HepG2 (cell line): ENCODE measurements around the gene TTC39C. TPM values are rescaled to one million over a fixed set of nuclear protein-coding genes. Genes with fewer than 3 reads are reported as not detected.
A peak's percentile ranks its signal among the peaks of the same experiment; 100 is the strongest.

ENCODE experiments used
- CENPX ChIP-seq: sonication (generic); formaldehyde crosslinking; IDR thresholded peaks from 2 replicates; pipeline ENCODE4 v1.9.0; 2021; ENCODE audit warnings: mild to moderate bottlenecking, missing genetic modification reagents, moderate library complexity
- ELF1 ChIP-seq: sonication (generic); formaldehyde crosslinking; IDR thresholded peaks from 2 replicates; pipeline ENCODE4 v1.4.0; 2020; ENCODE audit warnings: missing genetic modification reagents
- GATAD1 ChIP-seq: IDR thresholded peaks from 2 replicates; pipeline ENCODE4 v1.6.1; 2016; ENCODE audit warnings: missing genetic modification reagents, missing compliant biosample characterization
- HNRNPK ChIP-seq: fragments of 200-400 bp; formaldehyde crosslinking; IDR thresholded peaks from 2 replicates; pipeline ENCODE4 v1.6.1; 2018; ENCODE audit warnings: low read length, low read depth, moderate library complexity, mild to moderate bottlenecking; ENCODE audit not compliant: poor library complexity, severe bottlenecking
- NFATC3 ChIP-seq: sonication (generic); formaldehyde crosslinking; IDR thresholded peaks from 2 replicates; pipeline ENCODE4 v1.5.1; 2020; ENCODE audit warnings: mild to moderate bottlenecking, missing genetic modification reagents
- NR3C1 ChIP-seq: sonication (generic); formaldehyde crosslinking; IDR thresholded peaks from 2 replicates; pipeline ENCODE4 v1.4.0; 2020; ENCODE audit warnings: missing genetic modification reagents
- RBFOX2 ChIP-seq: fragments of 200-400 bp; formaldehyde crosslinking; IDR thresholded peaks from 2 replicates; pipeline ENCODE4 v1.6.1; 2017; ENCODE audit warnings: low read depth, mild to moderate bottlenecking, low read length
- SMC3 ChIP-seq: IDR thresholded peaks from 2 replicates; pipeline ENCODE4 v1.6.1; 2011; ENCODE audit warnings: low read length, improper control_type of control experiment
- ZKSCAN8 ChIP-seq: IDR thresholded peaks from 2 replicates; pipeline ENCODE4 v1.6.1; 2016; ENCODE audit warnings: borderline replicate concordance, missing genetic modification reagents, missing compliant biosample characterization
- ZNF451 ChIP-seq: sonication (generic); formaldehyde crosslinking; IDR thresholded peaks from 2 replicates; pipeline ENCODE4 v1.5.0; 2020; ENCODE audit warnings: mild to moderate bottlenecking, missing genetic modification reagents
- ZNF562 ChIP-seq: sonication (generic); formaldehyde crosslinking; IDR thresholded peaks from 2 replicates; pipeline ENCODE4 v1.8.0; 2022; ENCODE audit warnings: missing genetic modification reagents, borderline replicate concordance
- ZNF598 ChIP-seq: sonication (generic); formaldehyde crosslinking; IDR thresholded peaks from 2 replicates; pipeline ENCODE4 v1.5.1; 2020; ENCODE audit warnings: mild to moderate bottlenecking, missing genetic modification reagents, borderline replicate concordance
- ZNF781 ChIP-seq: sonication (generic); formaldehyde crosslinking; IDR thresholded peaks from 2 replicates; pipeline ENCODE4 v1.5.1; 2020; ENCODE audit warnings: borderline replicate concordance, mild to moderate bottlenecking, missing genetic modification reagents; ENCODE audit errors: not compliant biosample characterization
- ZSCAN9 ChIP-seq: IDR thresholded peaks from 2 replicates; pipeline ENCODE4 v1.6.1; 2016; ENCODE audit warnings: borderline replicate concordance
- polyA plus RNA-seq, 8 experiments: library from polyadenylated mRNA; depleted of rRNA in 3 of 8; stranded (reverse) in 7 of 8; unstranded in 1 of 8; fragments of >200 nt; fragmentation: Illumina TruSeq in 4 of 8; extraction: Trizol in 4 of 8; gene quantifications; 2 replicates each; pipeline versions ENCODE4 v1.2.1 to v1.2.3, GENCODE V29; 2011 to 2016; ENCODE audit warnings: low read depth in 4 of 8, missing spikeins in 1 of 8, mixed read lengths in 1 of 8; ENCODE audit not compliant: insufficient read depth in 1 of 8
- total RNA-seq, 5 experiments: library from RNA; depleted of rRNA; stranded (reverse); fragments of >200 nt; fragmentation: Illumina TruSeq; extraction: Trizol; gene quantifications; 2 replicates each; pipeline ENCODE4 v1.2.3, GENCODE V29; 2016; ENCODE audit warnings: low read depth in 1 of 5
- TF ChIP-seq, protein P1 (sequence below): sonication (generic); formaldehyde crosslinking; IDR thresholded peaks from 2 replicates; pipeline ENCODE4 v1.5.0; 2020; ENCODE audit warnings: mild to moderate bottlenecking, missing genetic modification reagents
- TF ChIP-seq, protein P2 (sequence below): sonication (generic); formaldehyde crosslinking; IDR thresholded peaks from 2 replicates; pipeline ENCODE4 v1.5.0; 2020; ENCODE audit warnings: missing genetic modification reagents, mild to moderate bottlenecking, borderline replicate concordance
- TF ChIP-seq, protein P3 (sequence below): sonication (generic); formaldehyde crosslinking; IDR thresholded peaks from 2 replicates; pipeline ENCODE4 v1.4.0; 2020; ENCODE audit warnings: missing genetic modification reagents, borderline replicate concordance
- TF ChIP-seq, protein P4 (sequence below): sonication (generic); formaldehyde crosslinking; IDR thresholded peaks from 2 replicates; pipeline ENCODE4 v1.8.1; 2023; ENCODE audit warnings: mild to moderate bottlenecking, missing genetic modification reagents, borderline replicate concordance
- TF ChIP-seq, protein P5 (sequence below): sonication (generic); formaldehyde crosslinking; IDR thresholded peaks from 2 replicates; pipeline ENCODE4 v1.8.0; 2022; ENCODE audit warnings: missing genetic modification reagents, low read depth, mild to moderate bottlenecking, borderline replicate concordance
- TF ChIP-seq, protein P6 (sequence below): sonication (generic); formaldehyde crosslinking; IDR thresholded peaks from 2 replicates; pipeline ENCODE4 v1.4.0; 2020; ENCODE audit warnings: low read depth, mild to moderate bottlenecking, missing genetic modification reagents

Gene TTC39C
- total and polyA plus RNA-seq, 2 of the 13 experiments (the other 11 are each of a cell fraction or from before 2014, with no cell fraction given), result 19.1 to 25.9 TPM

DNA sequence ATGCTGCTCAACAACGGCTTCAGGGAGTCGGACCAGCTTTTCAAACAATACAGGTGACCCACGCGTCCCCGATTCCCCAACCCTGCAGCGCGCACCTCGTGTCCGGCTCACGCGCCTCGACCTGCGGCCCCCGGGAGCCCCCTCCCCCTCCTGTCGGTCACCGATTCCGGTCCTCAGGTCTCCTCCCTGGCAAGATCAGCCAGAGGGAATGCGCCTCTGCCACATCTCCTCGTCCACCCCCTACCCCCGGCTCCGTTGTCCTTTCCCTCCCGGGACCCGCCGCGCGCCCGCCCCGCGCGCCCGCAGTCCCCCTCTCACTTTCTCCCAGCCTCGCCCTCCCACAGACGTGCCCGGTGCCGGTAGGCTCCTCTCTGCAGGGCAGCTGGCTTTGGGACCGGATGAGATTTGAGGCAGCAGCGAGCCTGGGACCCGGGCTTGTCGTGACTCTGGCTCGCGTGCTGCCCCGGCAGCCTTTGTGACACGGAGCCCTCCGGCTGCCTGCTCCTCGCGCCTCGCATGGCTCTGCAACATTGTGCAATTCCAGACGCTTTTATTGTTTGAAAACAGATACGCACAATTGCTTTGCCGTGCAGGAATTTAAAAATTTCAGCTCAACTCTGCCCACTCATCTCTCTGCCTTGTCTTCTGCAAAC, 558 bp downstream of the TTC39C start (continued):
- TF ChIP-seq, protein P1, sequence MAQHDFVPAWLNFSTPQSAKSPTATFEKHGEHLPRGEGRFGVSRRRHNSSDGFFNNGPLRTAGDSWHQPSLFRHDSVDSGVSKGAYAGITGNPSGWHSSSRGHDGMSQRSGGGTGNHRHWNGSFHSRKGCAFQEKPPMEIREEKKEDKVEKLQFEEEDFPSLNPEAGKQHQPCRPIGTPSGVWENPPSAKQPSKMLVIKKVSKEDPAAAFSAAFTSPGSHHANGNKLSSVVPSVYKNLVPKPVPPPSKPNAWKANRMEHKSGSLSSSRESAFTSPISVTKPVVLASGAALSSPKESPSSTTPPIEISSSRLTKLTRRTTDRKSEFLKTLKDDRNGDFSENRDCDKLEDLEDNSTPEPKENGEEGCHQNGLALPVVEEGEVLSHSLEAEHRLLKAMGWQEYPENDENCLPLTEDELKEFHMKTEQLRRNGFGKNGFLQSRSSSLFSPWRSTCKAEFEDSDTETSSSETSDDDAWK (CRISPR knock-in tag), result no peak
- TF ChIP-seq GATAD1 (CRISPR knock-in tag) (no peak), SMC3 (no peak), HNRNPK (no peak), ZKSCAN8 (CRISPR knock-in tag) (no peak), ZNF781 (no peak), ZNF562 (CRISPR knock-in tag) (no peak), NR3C1 (CRISPR knock-in tag) (no peak), NFATC3 (CRISPR knock-in tag) (0 out of 2 replicates have a peak, but pooled peaks have one; percentile 65), ZNF451 (no peak), ZSCAN9 (CRISPR knock-in tag) (no peak), ELF1 (no peak), RBFOX2 (peak; percentile 24), CENPX (CRISPR knock-in tag) (no peak), ZNF598 (CRISPR knock-in tag) (peak; percentile 71; the same call in 1 of the 2 replicates)
- TF ChIP-seq, protein P2, sequence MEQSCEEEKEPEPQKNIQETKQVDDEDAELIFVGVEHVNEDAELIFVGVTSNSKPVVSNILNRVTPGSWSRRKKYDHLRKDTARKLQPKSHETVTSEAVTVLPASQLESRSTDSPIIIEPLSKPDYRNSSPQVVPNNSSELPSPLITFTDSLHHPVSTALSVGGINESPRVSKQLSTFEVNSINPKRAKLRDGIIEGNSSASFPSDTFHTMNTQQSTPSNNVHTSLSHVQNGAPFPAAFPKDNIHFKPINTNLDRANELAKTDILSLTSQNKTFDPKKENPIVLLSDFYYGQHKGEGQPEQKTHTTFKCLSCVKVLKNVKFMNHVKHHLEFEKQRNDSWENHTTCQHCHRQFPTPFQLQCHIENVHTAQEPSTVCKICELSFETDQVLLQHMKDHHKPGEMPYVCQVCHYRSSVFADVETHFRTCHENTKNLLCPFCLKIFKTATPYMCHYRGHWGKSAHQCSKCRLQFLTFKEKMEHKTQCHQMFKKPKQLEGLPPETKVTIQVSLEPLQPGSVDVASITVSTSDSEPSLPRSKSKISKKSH (CRISPR knock-in tag), result peak; percentile 47; the same call in 1 of the 2 replicates
- TF ChIP-seq, protein P3, sequence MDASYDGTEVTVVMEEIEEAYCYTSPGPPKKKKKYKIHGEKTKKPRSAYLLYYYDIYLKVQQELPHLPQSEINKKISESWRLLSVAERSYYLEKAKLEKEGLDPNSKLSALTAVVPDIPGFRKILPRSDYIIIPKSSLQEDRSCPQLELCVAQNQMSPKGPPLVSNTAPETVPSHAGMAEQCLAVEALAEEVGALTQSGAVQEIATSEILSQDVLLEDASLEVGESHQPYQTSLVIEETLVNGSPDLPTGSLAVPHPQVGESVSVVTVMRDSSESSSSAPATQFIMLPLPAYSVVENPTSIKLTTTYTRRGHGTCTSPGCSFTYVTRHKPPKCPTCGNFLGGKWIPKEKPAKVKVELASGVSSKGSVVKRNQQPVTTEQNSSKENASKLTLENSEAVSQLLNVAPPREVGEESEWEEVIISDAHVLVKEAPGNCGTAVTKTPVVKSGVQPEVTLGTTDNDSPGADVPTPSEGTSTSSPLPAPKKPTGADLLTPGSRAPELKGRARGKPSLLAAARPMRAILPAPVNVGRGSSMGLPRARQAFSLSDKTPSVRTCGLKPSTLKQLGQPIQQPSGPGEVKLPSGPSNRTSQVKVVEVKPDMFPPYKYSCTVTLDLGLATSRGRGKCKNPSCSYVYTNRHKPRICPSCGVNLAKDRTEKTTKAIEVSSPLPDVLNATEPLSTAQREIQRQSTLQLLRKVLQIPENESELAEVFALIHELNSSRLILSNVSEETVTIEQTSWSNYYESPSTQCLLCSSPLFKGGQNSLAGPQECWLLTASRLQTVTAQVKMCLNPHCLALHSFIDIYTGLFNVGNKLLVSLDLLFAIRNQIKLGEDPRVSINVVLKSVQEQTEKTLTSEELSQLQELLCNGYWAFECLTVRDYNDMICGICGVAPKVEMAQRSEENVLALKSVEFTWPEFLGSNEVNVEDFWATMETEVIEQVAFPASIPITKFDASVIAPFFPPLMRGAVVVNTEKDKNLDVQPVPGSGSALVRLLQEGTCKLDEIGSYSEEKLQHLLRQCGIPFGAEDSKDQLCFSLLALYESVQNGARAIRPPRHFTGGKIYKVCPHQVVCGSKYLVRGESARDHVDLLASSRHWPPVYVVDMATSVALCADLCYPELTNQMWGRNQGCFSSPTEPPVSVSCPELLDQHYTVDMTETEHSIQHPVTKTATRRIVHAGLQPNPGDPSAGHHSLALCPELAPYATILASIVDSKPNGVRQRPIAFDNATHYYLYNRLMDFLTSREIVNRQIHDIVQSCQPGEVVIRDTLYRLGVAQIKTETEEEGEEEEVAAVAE, result no peak
- TF ChIP-seq, protein P4, sequence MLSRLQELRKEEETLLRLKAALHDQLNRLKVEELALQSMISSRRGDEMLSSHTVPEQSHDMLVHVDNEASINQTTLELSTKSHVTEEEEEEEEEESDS (CRISPR knock-in tag), result no peak
- TF ChIP-seq, protein P5, sequence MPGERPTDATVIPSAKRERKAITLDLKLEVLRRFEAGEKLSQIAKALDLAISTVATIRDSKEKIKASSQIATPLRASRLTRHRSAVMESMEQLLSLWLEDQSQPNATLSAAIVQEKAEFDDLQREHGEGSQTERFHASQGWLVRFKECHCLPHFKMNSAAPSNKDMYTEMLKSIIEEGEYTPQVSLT (CRISPR knock-in tag), result no peak
- TF ChIP-seq, protein P6, sequence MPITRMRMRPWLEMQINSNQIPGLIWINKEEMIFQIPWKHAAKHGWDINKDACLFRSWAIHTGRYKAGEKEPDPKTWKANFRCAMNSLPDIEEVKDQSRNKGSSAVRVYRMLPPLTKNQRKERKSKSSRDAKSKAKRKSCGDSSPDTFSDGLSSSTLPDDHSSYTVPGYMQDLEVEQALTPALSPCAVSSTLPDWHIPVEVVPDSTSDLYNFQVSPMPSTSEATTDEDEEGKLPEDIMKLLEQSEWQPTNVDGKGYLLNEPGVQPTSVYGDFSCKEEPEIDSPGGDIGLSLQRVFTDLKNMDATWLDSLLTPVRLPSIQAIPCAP, result no peak
